Activated T-cell treated with anti-CD3 and anti-CD28 coated beads for 24 hours (primary cell): ENCODE results near the gene TAF1C.
A peak's percentile ranks its signal among the peaks of the same experiment; 100 is the strongest.
"Not testable (repeated sequence)": the region's sequence is repeated elsewhere in the genome, so short reads cannot be mapped to it uniquely, and the experiment has no call there.

Experiments used
- DNase-seq: peaks from one replicate; pipeline ENCODE4 v3.0.0-alpha.2; 2020; ENCODE audit warnings: low read depth

Gene TAF1C

GRCh38 chr16:84186685-84187437 lies at the start of gene TAF1C:
TAF1C (minus strand) TSS chr16:84187057; CDS start chr16:84184988, 2,069 bp downstream.
- DNase-seq, result peak; percentile 87

GRCh38 chr16:84234321-84235241 lies 47.7 kb upstream of the TAF1C start:
- DNase-seq, result no peak

GRCh38 chr16:84233748-84234147 lies 46.9 kb upstream of the TAF1C start:
- DNase-seq, result no peak

- DNase-seq, result no peak
Observed at GRCh38 chr16:84232969-84233368, 46.1 kb upstream of the TAF1C start.

GRCh38 chr16:84232060-84232459 lies 45.2 kb upstream of the TAF1C start:
- DNase-seq, result no peak

- no peak for DNase-seq
Observed at GRCh38 chr16:84229471-84229870, 42.6 kb upstream of the TAF1C start.

- DNase-seq, result no peak
Observed at GRCh38 chr16:84228256-84228838, 41.5 kb upstream of the TAF1C start.

GRCh38 chr16:84227548-84227947 lies 40.7 kb upstream of the TAF1C start:
- no peak for DNase-seq

GRCh38 chr16:84226026-84226425 lies 39.2 kb upstream of the TAF1C start:
- DNase-seq, result no peak

GRCh38 chr16:84225571-84225970 lies 38.7 kb upstream of the TAF1C start:
- DNase-seq, result no peak

- no peak for DNase-seq
Observed at GRCh38 chr16:84225126-84225525, 38.3 kb upstream of the TAF1C start.

GRCh38 chr16:84224554-84224953 lies 37.7 kb upstream of the TAF1C start:
- DNase-seq, result no peak

GRCh38 chr16:84223456-84223855 lies 36.6 kb upstream of the TAF1C start:
- DNase-seq, result no peak

- no peak for DNase-seq
Observed at GRCh38 chr16:84220851-84221250, 34.0 kb upstream of the TAF1C start.

GRCh38 chr16:84218956-84219355 lies 32.1 kb upstream of the TAF1C start:
- DNase-seq, result no peak

- DNase-seq, result no peak
Observed at GRCh38 chr16:84218176-84218823, 31.4 kb upstream of the TAF1C start.

GRCh38 chr16:84216144-84216543 lies 29.3 kb upstream of the TAF1C start:
- DNase-seq, result not testable (repeated sequence)

- DNase-seq, result no peak
Observed at GRCh38 chr16:84215531-84215930, 28.7 kb upstream of the TAF1C start.

- DNase-seq, result no peak
Observed at GRCh38 chr16:84214451-84215066, 27.7 kb upstream of the TAF1C start.

- no peak for DNase-seq
Observed at GRCh38 chr16:84212631-84213030, 25.8 kb upstream of the TAF1C start.

GRCh38 chr16:84212154-84212553 lies 25.3 kb upstream of the TAF1C start:
- DNase-seq, result no peak

GRCh38 chr16:84209989-84210388 lies 23.1 kb upstream of the TAF1C start:
- no peak for DNase-seq
